Activated CD8-positive, alpha-beta T cell treated with anti-CD3 and anti-CD28 coated beads, Interleukin-2, amount 10 ng/mL, durations not matched to agents 7 days and 5 days (primary cell): ENCODE measurements around the gene SLC1A3. TPM values are rescaled to one million over a fixed set of nuclear protein-coding genes. Genes with fewer than 3 reads are reported as not detected.

ENCODE experiments used
- ATAC-seq: fragments of 150-1000 bp; cut with Tn5 transposase; one replicate; pipeline ENCODE4 v1.10.0; 2021; ENCODE audit warnings: moderate library complexity
- CTCF ChIA-PET: fragments of 350-600 bp; sonication (Branson Sonifier 250); formaldehyde crosslinking; loops from one replicate; lab custom pipeline; 2021; ENCODE audit warnings: antibody characterized with exemption; lab: Charles Lee
- POLR2A ChIA-PET: fragments of 350-600 bp; sonication (Branson Sonifier 250); formaldehyde crosslinking; loops from one replicate; lab custom pipeline; 2021; ENCODE audit warnings: antibody characterized with exemption; lab: Charles Lee
- DNase-seq: peaks from one replicate; pipeline ENCODE4 v3.0.0-alpha.2; 2020
- H3K27ac Mint-ChIP-seq: one replicate; pipeline ENCODE4 v1.8.0; 2021; ENCODE audit warnings: mild to moderate bottlenecking, mixed read lengths
- H3K27me3 Mint-ChIP-seq: one replicate; pipeline ENCODE4 v1.8.0; 2021; ENCODE audit warnings: low read depth, mixed read lengths
- H3K36me3 Mint-ChIP-seq: one replicate; pipeline ENCODE4 v1.8.0; 2021; ENCODE audit warnings: low read depth, mixed read lengths
- H3K4me1 Mint-ChIP-seq: one replicate; pipeline ENCODE4 v1.8.0; 2021; ENCODE audit warnings: low read depth, mixed read lengths
- H3K4me3 Mint-ChIP-seq: one replicate; pipeline ENCODE4 v1.8.0; 2021; ENCODE audit warnings: mild to moderate bottlenecking, mixed read lengths
- H3K9me3 Mint-ChIP-seq: one replicate; pipeline ENCODE4 v1.8.0; 2022; ENCODE audit warnings: mixed read lengths; ENCODE audit not compliant: insufficient read depth
- total RNA-seq, 2 experiments: library from RNA; stranded (reverse); gene quantifications; one replicate each; pipeline ENCODE4 v1.2.3, GENCODE V29; 2021

Gene SLC1A3
- total RNA-seq, 2 experiments from 2014 or later: not detected

DNA sequence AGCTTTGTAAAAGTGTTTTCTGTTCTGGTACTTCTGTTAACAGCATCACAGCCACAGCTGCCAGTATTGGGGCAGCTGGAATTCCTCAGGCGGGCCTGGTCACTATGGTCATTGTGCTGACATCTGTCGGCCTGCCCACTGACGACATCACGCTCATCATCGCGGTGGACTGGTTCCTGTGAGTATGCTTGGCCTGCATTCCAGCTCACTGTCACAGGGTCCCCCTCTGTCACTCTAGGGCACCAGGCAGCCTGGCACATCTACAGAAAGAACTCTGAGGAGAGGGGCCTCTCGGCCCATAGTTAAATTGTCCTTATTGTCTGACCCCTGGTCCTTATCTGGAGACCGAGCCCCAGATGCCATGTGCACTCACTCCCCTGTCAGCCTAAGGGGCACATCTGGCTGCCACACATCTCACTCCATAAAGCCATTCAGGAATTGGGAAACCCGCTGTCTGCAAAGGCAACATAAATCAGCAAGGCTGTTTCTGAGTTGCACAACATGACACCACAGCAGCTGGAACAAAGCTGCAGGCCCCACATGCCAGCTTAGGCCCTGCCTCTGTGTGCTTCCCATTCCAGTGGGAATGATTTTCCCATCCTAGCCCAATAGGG is 77.5 kb downstream of the SLC1A3 start:
- no peak for ATAC-seq
- Mint-ChIP-seq H3K27me3 (no peaks in the 10 kb centered on the region), H3K4me3 (no peak overlapping the region), H3K27ac (no peak overlapping the region), H3K9me3 (no peaks in the 10 kb centered on the region), H3K4me1 (no peaks in the 10 kb centered on the region), H3K36me3 (no peaks in the 10 kb centered on the region)
- no peak for DNase-seq
- ChIA-PET POLR2A (no interaction called here), CTCF (interaction anchor here (1.3 kb wide), 1 partner anchor 10 kb away, joined by 3 read pairs; no protein-coding TSS in a partner anchor)

DNA sequence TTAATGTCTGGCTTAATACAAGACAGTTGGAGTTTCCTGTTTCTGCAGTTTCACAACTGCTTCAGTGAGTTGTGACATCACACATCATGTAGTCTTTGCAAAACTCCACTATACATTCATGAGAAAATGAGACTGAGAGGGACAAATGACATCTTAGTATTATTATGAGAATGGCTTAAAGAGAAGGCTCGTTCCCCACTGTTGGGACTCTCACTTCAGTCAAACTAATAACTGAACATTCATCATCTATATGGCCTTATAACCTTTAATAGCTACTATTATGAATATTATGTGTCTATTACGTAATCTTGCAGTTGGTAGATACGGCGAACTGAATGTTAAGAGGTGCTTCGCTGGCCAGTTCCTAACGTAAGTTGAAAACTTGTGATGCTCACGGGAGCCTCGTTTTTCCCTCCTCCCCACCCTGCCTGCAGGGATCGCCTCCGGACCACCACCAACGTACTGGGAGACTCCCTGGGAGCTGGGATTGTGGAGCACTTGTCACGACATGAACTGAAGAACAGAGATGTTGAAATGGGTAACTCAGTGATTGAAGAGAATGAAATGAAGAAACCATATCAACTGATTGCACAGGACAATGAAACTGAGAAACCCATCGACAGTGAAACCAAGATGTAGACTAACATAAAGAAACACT is 79.4 kb downstream of the SLC1A3 start:
- no peak overlapping the region for H3K27ac Mint-ChIP-seq
- no peak overlapping the region for H3K4me3 Mint-ChIP-seq
- no peaks in the 10 kb centered on the region for H3K9me3 Mint-ChIP-seq
- ChIA-PET POLR2A (no interaction called here), CTCF (interaction anchor here (2.1 kb wide), 1 partner anchor 10 kb away, joined by 8 read pairs; no protein-coding TSS in a partner anchor)
- DNase-seq: no peak
- H3K4me1 Mint-ChIP-seq: peaks cover 9% of the 10 kb centered on the region
- no peaks in the 10 kb centered on the region for H3K36me3 Mint-ChIP-seq
- ATAC-seq: no peak
- H3K27me3 Mint-ChIP-seq: no peaks in the 10 kb centered on the region

DNA sequence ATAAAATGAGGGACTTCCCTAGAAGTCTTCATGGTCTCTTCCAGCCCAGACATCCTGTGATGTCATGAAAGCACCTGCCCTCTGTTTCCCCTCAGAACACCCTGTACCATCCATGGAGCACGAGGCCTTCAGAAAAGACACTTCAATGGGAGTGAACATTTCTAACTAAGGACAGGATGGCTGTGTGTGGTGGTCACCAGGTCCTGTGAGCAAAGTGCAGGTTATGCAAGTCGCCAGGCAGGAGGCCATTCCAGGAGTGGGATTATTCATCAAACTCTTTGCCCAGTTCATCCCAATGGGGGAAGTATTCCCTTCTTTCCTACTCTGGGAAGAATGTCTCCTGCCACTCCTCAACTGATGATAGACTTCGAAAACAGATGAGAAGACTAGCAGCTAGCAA is 80.5 kb downstream of the SLC1A3 start:
- Mint-ChIP-seq H3K9me3 (no peaks in the 10 kb centered on the region), H3K36me3 (no peaks in the 10 kb centered on the region), H3K4me1 (peaks cover 10% of the 10 kb centered on the region), H3K27ac (no peak overlapping the region), H3K27me3 (peaks cover 7% of the 10 kb centered on the region), H3K4me3 (no peak overlapping the region)
- no peak for ATAC-seq
- no peak for DNase-seq
- ChIA-PET CTCF (interaction anchor here (1.1 to 2.4 kb wide), 2 partner anchors 9 to 13 kb away, joined by 4 to 8 read pairs; no protein-coding TSS in a partner anchor), POLR2A (no interaction called here)

DNA sequence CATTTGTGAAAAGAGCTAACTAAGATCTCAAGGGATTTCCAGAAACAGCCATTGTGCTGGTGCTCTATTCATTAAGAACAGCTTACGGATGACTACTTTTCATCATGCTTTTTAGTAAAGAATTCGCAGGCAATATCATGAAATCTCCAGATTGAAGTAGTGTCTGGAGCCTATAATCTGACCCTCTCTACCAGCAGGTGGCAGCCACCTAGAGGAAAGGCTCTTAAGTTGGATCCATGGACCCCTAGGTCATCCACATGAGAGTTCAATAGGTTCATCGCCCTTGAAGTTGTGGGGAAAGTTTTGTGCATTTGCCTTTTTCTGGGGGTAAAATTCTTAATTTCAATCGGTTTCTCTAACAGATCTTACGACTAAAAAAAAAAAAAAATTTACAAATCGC is 82.3 kb downstream of the SLC1A3 start:
- Mint-ChIP-seq H3K27me3 (peaks cover 16% of the 10 kb centered on the region), H3K27ac (no peak overlapping the region), H3K4me1 (peaks cover 10% of the 10 kb centered on the region), H3K36me3 (no peaks in the 10 kb centered on the region), H3K4me3 (no peak overlapping the region), H3K9me3 (no peaks in the 10 kb centered on the region)
- CTCF ChIA-PET: interaction anchor here (0.6 to 2.4 kb wide), 5 partner anchors 7 to 25 kb away, joined by 3 to 8 read pairs (median 3); no protein-coding TSS in a partner anchor
- ATAC-seq: no peak
- no peak for DNase-seq
- POLR2A ChIA-PET: no interaction called here

DNA sequence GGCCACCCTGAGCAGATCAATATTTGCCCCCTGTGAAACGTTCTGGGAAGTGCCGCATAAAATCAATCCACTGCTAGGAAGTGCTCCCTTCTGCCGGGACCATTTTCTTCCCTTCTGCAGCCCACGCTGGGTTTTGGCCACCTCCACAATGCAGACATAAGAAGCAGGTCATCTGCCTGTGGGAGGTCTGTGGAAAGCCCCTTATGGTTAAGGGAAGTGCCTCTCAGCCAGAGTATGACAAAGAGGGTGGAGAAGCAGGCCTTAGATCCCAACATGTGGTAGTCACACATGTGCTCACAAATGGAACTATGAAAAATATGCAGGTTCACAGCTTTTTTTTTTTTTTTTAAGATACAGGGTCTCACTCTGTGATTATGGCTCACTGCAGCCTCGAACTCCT is 82.8 kb downstream of the SLC1A3 start:
- Mint-ChIP-seq H3K4me3 (no peak overlapping the region), H3K27ac (no peak overlapping the region), H3K36me3 (no peaks in the 10 kb centered on the region), H3K27me3 (peaks cover 21% of the 10 kb centered on the region), H3K4me1 (peaks cover 10% of the 10 kb centered on the region), H3K9me3 (no peaks in the 10 kb centered on the region)
- no peak for ATAC-seq
- ChIA-PET POLR2A (no interaction called here), CTCF (interaction anchor here (0.6 to 2.1 kb wide), 4 partner anchors 11 to 35 kb away, joined by 3 to 18 read pairs (median 4); no protein-coding TSS in a partner anchor)
- no peak for DNase-seq

DNA sequence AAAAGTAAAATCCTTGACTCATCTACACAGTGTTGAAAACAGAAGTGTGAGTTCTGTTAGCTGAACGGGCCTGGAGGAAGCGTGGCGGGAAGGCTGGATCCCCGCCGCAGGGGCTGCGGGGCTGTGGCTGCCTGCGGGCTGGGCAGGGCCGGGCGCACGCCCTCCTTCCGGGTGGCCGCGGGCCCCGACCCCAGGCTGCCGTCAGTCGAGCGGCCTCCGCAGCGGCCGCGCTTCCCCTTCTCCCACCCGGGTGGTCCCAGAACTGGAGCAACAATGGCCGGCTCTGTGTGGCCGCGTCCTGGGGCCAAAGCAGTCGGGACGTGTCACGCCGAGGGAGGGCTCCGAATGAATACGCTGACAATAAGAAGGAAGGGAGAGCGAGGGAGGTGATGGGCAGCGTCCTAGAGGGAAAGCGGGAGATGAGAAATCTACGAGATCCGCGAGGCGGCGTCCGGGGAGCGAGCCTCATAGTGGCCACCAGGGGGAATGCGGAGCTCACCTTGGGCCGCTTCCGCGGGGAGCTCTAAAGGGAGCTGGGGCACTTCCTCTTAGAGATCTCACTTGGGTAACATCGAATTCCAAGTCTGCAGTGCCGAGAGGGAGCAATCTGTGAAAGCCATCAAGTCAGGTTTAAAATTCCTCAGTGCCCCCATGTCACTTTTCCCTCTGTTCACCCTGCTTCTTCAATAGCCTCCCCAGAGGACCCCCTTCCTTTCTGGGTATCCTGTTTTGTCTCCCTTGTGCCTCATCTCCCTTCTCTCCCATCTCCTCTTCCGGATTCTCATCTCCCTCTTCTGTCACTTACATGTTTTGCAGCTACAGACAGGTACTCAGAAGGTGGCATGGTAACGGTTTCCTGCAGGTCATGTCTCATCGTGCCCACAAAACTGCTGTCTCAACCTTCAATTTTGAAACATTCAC is 83.9 kb downstream of the SLC1A3 start:
- H3K4me3 Mint-ChIP-seq: peak overlapping the region; percentile 75
- ATAC-seq (peak; percentile 90), DNase-seq (peak; percentile 76)
- H3K27me3 Mint-ChIP-seq: peaks cover 22% of the 10 kb centered on the region
- H3K27ac Mint-ChIP-seq: no peak overlapping the region
- CTCF ChIA-PET: interaction anchor here (0.7 to 2.4 kb wide), 27 partner anchors 10 to 448 kb away, joined by 3 to 18 read pairs (median 4); partner anchors contain the start of genes NADK2 and NIPBL
- POLR2A ChIA-PET: no interaction called here
- no peaks in the 10 kb centered on the region for H3K9me3 Mint-ChIP-seq
- H3K4me1 Mint-ChIP-seq: peaks cover 10% of the 10 kb centered on the region
- H3K36me3 Mint-ChIP-seq: no peaks in the 10 kb centered on the region

DNA sequence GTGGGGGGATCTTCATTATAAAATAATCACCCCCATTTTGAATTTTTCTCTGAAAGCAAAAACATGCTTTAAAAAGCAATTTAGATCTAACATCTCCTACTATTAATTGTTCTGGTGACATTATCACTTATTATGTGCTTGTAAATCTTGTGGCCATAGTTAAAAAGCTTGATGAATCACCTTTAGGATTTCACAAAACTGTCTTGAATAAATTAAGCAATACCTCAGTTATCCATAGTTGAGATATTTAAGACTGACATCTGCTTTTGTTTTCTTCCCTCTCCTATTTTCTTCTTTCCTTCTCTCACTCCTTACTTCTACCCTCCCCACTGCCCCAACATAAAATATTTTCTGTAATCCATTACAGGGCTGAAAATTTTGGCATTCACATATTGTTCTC is 84.8 kb downstream of the SLC1A3 start:
- ATAC-seq (no peak), DNase-seq (no peak)
- CTCF ChIA-PET: interaction anchor here (1.0 to 2.4 kb wide), 9 partner anchors 9 to 449 kb away, joined by 3 to 18 read pairs (median 4); partner anchors contain the start of genes NADK2 and NIPBL
- Mint-ChIP-seq H3K36me3 (no peaks in the 10 kb centered on the region), H3K9me3 (no peaks in the 10 kb centered on the region), H3K27me3 (peaks cover 22% of the 10 kb centered on the region), H3K4me3 (no peak overlapping the region), H3K27ac (no peak overlapping the region), H3K4me1 (peaks cover 10% of the 10 kb centered on the region)
- POLR2A ChIA-PET: no interaction called here

DNA sequence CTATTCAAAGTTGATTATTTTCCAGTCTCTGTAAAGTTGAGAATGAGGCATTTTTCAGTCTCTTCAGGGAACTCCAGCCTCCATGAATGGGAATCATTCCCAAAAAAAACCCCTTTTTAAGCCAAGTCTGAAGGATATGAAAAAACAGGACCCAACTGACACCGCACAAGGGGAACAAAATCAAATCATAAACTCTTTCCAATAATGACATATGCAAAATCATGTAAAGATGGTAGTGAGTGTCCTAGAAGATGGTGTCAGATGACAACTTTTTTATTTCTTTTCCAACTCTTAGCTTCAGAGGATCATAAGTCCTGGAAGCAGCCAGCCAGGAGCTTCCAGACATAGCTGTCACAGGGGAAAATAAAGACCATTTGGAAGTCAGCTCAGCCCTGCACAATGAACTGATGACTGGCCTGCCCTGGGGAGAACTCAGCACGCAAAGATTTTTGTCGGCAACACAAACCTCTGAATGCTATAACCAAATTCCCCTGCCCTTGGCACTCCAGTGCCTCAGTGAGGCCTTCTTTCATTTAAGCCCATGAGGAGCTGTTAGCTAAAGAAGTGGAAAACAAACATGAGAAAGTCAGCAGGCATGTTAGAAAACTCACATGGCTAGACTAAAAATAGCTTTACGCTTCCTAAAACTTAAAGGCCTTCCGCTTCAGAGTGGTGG is 85.4 kb downstream of the SLC1A3 start:
- no peak overlapping the region for H3K27ac Mint-ChIP-seq
- H3K4me3 Mint-ChIP-seq: no peak overlapping the region
- ATAC-seq: no peak
- peaks cover 22% of the 10 kb centered on the region for H3K27me3 Mint-ChIP-seq
- peaks cover 10% of the 10 kb centered on the region for H3K4me1 Mint-ChIP-seq
- ChIA-PET CTCF (interaction anchor here (0.6 to 2.4 kb wide), 7 partner anchors 12 to 426 kb away, joined by 3 to 7 read pairs (median 4); no protein-coding TSS in a partner anchor), POLR2A (no interaction called here)
- no peaks in the 10 kb centered on the region for H3K36me3 Mint-ChIP-seq
- H3K9me3 Mint-ChIP-seq: no peaks in the 10 kb centered on the region
- no peak for DNase-seq

DNA sequence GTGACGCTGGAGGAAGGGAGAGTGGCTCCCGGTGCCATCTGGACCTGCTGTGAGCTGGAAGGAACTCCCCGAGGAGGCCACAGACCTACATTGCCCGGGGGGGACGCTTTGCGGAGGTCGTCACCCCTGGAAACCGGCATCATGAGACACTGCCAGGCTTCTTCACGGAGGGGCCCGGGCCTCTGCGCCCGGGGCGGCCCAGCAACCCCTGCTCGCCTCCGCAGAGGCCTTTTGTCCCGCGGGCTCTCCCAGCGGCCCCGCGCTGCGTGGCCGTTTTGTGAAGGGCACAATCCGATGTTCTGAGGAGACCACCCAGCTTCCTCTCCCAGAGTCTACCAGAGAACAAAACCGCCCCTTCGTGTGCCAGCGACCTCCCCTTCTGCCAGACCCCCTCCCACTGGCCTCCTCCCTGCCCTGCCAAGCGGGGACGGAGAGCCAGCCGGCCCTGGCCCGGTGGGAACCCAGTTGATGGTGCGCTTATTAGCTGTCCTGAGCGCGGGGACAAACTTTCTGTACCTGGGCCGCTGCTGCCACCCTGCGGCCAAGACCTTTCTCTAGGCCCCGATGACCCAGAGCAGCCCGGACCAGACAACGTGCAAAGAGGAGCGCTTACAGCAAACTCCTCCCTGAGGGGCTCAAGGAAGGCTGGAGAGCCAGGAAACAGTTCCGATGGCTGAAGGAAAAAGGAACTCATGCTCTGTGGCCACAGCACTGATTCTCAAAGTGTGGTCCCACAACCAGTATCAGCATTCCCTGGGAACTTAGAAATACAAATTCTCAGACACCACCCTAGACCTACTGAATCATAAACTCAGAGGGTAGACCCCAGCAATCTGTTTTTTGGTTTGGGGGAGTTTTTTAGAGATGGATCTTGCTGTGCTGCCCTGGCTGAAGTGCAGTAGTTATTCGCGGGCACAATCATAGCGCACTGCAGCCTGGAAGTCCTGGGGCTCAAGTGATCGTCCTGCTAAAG is 86.7 kb downstream of the SLC1A3 start:
- H3K36me3 Mint-ChIP-seq: no peaks in the 10 kb centered on the region
- peak; percentile 39 for ATAC-seq

DNA sequence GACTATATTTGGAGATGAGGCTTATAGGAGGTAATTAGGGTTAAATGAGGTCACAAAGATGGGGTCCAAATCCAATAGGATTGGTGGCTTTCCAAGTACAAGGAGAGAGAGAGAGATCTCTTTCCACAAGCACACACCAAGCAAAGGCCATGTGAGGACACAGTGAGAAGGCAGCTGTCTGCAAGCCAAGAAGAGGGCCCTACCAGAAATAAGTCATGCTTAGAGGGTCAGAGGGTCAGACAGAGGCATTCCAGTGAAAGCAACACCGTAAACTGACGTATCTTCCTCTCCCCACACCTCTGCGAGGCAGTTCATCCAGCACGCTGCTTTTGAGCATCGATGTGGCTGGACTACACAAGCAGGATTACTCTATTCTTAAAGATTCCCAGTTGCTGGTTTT is 87.9 kb downstream of the SLC1A3 start:
- Mint-ChIP-seq H3K4me3 (no peak overlapping the region), H3K9me3 (no peaks in the 10 kb centered on the region), H3K27me3 (peaks cover 22% of the 10 kb centered on the region), H3K27ac (no peak overlapping the region), H3K4me1 (peaks cover 10% of the 10 kb centered on the region), H3K36me3 (no peaks in the 10 kb centered on the region)
- POLR2A ChIA-PET: no interaction called here
- CTCF ChIA-PET: no interaction called here
- ATAC-seq: no peak
- no peak for DNase-seq

More for the DNA sequence above, 86.7 kb downstream of the SLC1A3 start:
- POLR2A ChIA-PET: no interaction called here
- Mint-ChIP-seq H3K4me3 (no peak overlapping the region), H3K27me3 (peaks cover 22% of the 10 kb centered on the region), H3K27ac (no peak overlapping the region), H3K4me1 (peaks cover 10% of the 10 kb centered on the region), H3K9me3 (no peaks in the 10 kb centered on the region)
- peak; percentile 59 for DNase-seq
- CTCF ChIA-PET: interaction anchor here (0.6 to 1.7 kb wide), 7 partner anchors 29 to 621 kb away, joined by 3 to 4 read pairs (median 4); no protein-coding TSS in a partner anchor
